ENCODE measurements around the gene FYB1.

- TF ChIP-seq CTCF (conservative IDR thresholded peaks at IDR 0.05; ENCODE audit: low read depth, low read length): no peak
- no peak for TF ChIP-seq EZH2 (IDR thresholded peaks at IDR 0.05; ENCODE audit: low read length, unreplicated experiment)
- TF ChIP-seq EZH2phosphoT487 (IDR thresholded peaks at IDR 0.05; ENCODE audit: borderline replicate concordance, low read length): no peak
Measured at GRCh38 chr5:39115644-39116343, 103.6 kb downstream of the FYB1 start.

Data from PC-3 (cell line).